Stimulated activated CD8-positive, alpha-beta memory T cell treated with anti-CD3 and anti-CD28 coated beads, Interleukin-7, amount 100 ng/mL, for 24 hours (primary cell): Measurements from ENCODE around the gene LMX1B.
"Not testable (repeated sequence)": the region's sequence is repeated elsewhere in the genome, so short reads cannot be mapped to it uniquely, and the experiment has no call there.

Experiments used
- DNase-seq: peaks from one replicate; pipeline ENCODE4 v3.0.0-alpha.2; 2020; ENCODE audit warnings: low read depth

LMX1B gene

GRCh38 chr9:126633881-126634558 lies 20.3 kb downstream of the LMX1B start:
- no peak for DNase-seq

GRCh38 chr9:126635061-126635460 lies 21.3 kb downstream of the LMX1B start:
- DNase-seq, result no peak

GRCh38 chr9:126635661-126636439 lies 22.1 kb downstream of the LMX1B start:
- no peak for DNase-seq

- DNase-seq, result peak; percentile 11
Observed at GRCh38 chr9:126636983-126637798, 23.5 kb downstream of the LMX1B start.

GRCh38 chr9:126638571-126639132 lies 24.9 kb downstream of the LMX1B start:
- DNase-seq, result no peak

GRCh38 chr9:126639318-126640000 lies 25.7 kb downstream of the LMX1B start:
- DNase-seq, result no peak

GRCh38 chr9:126641118-126641851 lies 27.6 kb downstream of the LMX1B start:
- no peak for DNase-seq

- DNase-seq, result no peak
Observed at GRCh38 chr9:126642010-126642744, 28.4 kb downstream of the LMX1B start.

GRCh38 chr9:126642839-126643238 lies 29.1 kb downstream of the LMX1B start:
- no peak for DNase-seq

GRCh38 chr9:126643945-126644527 lies 30.3 kb downstream of the LMX1B start:
- DNase-seq, result no peak

- DNase-seq, result no peak
Observed at GRCh38 chr9:126646162-126646561, 32.4 kb downstream of the LMX1B start.

- DNase-seq, result no peak
Observed at GRCh38 chr9:126647585-126648411, 34.1 kb downstream of the LMX1B start.

GRCh38 chr9:126649477-126649876 lies 35.7 kb downstream of the LMX1B start:
- DNase-seq, result no peak

GRCh38 chr9:126650404-126651341 lies 36.9 kb downstream of the LMX1B start:
- no peak for DNase-seq

- DNase-seq, result no peak
Observed at GRCh38 chr9:126652140-126652582, 38.4 kb downstream of the LMX1B start.

GRCh38 chr9:126654124-126654523 lies 40.4 kb downstream of the LMX1B start:
- no peak for DNase-seq

- DNase-seq, result not testable (repeated sequence)
Observed at GRCh38 chr9:126656214-126656613, 42.5 kb downstream of the LMX1B start.
